Measurements from ENCODE around the gene TTC39C. TPM values are rescaled to one million over a fixed set of nuclear protein-coding genes. Genes with fewer than 3 reads are reported as not detected.
"Not testable (repeated sequence)": the region's sequence is repeated elsewhere in the genome, so short reads cannot be mapped to it uniquely, and the experiment has no call there.

TTC39C gene
- polyA plus RNA-seq, 12 donors, result 2.5 to 17.0 (median 3.9) TPM; not detected in 2

GRCh38 chr18:24015639-24016631 is 1.4 kb downstream of the TTC39C start:
- DNase-seq, result no peak

- no peak for DNase-seq
Measured at GRCh38 chr18:24016643-24017042, 2.1 kb downstream of the TTC39C start.

- no peak for DNase-seq
Measured at GRCh38 chr18:24018299-24018886, 3.8 kb downstream of the TTC39C start.

- no peak for DNase-seq
Measured at GRCh38 chr18:24019641-24020331, 5.2 kb downstream of the TTC39C start.

- no peak for DNase-seq
Measured at GRCh38 chr18:24021505-24021904, 7.0 kb downstream of the TTC39C start.

GRCh38 chr18:24022161-24022560 is 7.6 kb downstream of the TTC39C start:
- DNase-seq, result no peak

- DNase-seq, result no peak
Measured at GRCh38 chr18:24023185-24023814, 8.7 kb downstream of the TTC39C start.

GRCh38 chr18:24024425-24024824 is 9.9 kb downstream of the TTC39C start:
- DNase-seq, result no peak

- DNase-seq, result no peak
Measured at GRCh38 chr18:24026457-24026856, 11.9 kb downstream of the TTC39C start.

GRCh38 chr18:24027156-24027827 is 12.7 kb downstream of the TTC39C start:
- no peak for DNase-seq

GRCh38 chr18:24028946-24029345 is 14.4 kb downstream of the TTC39C start:
- DNase-seq, result not testable (repeated sequence)

GRCh38 chr18:24031318-24031717 is 16.8 kb downstream of the TTC39C start:
- no peak for DNase-seq

- DNase-seq, result no peak
Measured at GRCh38 chr18:24031916-24032315, 17.4 kb downstream of the TTC39C start.

- DNase-seq, result no peak
Measured at GRCh38 chr18:24033641-24034412, 19.3 kb downstream of the TTC39C start.

- DNase-seq, result no peak
Measured at GRCh38 chr18:24035316-24035715, 20.8 kb downstream of the TTC39C start.

- no peak for DNase-seq
Measured at GRCh38 chr18:24039671-24040070, 25.1 kb downstream of the TTC39C start.

GRCh38 chr18:24041691-24042090 is 27.1 kb downstream of the TTC39C start:
- DNase-seq, result no peak

GRCh38 chr18:24043403-24043802 is 28.8 kb downstream of the TTC39C start:
- DNase-seq, result no peak

GRCh38 chr18:24048261-24048660 is 33.7 kb downstream of the TTC39C start:
- no peak for DNase-seq

- DNase-seq, result no peak
Measured at GRCh38 chr18:24049142-24049541, 34.6 kb downstream of the TTC39C start.
